ENCODE results near the gene C1orf21.

DNA sequence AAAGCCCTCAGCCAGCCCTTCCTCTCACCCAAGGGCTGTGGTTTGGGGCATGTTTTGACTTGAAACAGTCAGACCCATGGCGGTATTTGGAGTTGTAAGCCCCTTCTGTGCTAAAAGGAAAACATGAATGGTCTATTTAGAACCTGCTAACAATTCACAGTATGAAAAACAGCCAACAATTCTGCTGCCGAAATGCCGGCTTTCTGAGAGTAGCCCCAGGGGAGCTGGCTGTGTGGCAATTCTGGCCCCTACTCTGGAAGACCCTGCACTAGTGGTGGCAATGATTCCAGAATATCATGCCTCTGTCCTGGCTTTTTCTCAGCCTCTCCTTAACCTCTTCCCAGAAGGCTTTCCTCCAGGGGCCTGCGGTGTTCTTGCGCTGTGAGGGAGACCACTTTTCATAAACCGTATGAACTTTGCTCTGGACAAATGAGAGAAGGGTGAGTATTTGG is 249.2 kb downstream of the C1orf21 start:
- TF ChIP-seq, protein P1, sequence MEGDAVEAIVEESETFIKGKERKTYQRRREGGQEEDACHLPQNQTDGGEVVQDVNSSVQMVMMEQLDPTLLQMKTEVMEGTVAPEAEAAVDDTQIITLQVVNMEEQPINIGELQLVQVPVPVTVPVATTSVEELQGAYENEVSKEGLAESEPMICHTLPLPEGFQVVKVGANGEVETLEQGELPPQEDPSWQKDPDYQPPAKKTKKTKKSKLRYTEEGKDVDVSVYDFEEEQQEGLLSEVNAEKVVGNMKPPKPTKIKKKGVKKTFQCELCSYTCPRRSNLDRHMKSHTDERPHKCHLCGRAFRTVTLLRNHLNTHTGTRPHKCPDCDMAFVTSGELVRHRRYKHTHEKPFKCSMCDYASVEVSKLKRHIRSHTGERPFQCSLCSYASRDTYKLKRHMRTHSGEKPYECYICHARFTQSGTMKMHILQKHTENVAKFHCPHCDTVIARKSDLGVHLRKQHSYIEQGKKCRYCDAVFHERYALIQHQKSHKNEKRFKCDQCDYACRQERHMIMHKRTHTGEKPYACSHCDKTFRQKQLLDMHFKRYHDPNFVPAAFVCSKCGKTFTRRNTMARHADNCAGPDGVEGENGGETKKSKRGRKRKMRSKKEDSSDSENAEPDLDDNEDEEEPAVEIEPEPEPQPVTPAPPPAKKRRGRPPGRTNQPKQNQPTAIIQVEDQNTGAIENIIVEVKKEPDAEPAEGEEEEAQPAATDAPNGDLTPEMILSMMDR (IDR thresholded peaks at IDR 0.05): no peak
- no peak for TF ChIP-seq POLR2A (IDR thresholded peaks at IDR 0.05)
